K562 (cell line): ENCODE data around the gene CEP128.

ENCODE experiments used
- TCF3 ChIP-seq: sonication (generic); formaldehyde crosslinking; IDR thresholded peaks from 2 replicates; pipeline ENCODE4 v1.4.0; 2020; ENCODE audit warnings: mild to moderate bottlenecking, missing genetic modification reagents
- ZBTB33 ChIP-seq: sonication (generic); formaldehyde crosslinking; IDR thresholded peaks from 2 replicates; pipeline ENCODE4 v1.8.1; 2023; ENCODE audit warnings: mild to moderate bottlenecking, missing genetic modification reagents

DNA sequence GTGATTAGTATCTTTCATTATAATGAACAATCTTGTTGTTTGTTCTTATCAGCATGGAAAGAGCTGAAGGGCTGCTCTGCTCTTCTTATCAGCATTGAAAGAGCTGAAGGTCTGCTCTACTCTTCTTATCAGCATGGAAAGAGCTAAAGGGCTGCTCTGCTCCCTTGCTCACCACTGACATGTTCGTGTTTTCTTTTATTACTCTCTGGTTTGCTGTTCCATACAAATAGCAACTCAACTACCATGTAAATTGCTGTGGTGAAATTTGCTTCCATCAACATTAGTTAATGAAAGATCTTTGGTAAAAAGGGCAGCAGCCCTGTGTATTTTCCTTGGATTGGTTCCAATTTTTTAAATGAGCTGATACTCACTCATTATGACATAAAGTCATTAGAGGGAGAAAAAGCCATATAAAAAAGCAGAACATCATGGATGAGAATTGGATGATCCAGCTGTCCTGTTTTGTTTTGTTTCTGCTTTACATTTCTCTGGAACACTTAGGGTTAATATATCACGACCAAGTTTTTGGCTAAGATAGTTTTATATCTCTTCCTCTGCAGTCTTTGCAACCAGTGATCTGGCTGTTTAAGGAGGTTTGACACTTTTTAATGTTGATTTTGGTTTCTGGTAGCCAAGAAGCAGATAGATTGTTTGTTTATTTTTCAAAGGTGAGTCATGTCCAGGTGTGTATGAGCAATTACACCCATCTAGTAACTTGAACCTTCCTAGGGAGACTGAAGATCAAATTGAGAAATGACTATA lies 356.6 kb downstream of the CEP128 start:
- no peak for TF ChIP-seq TCF3 (CRISPR knock-in tag)
- no peak for TF ChIP-seq ZBTB33 (CRISPR knock-in tag)
